ENCODE results near the gene NUMBL. TPM values are rescaled to one million over a fixed set of nuclear protein-coding genes. Genes with fewer than 3 reads are reported as not detected.

Gene NUMBL
- total RNA-seq, 1 experiment from 2014 or later: 41.7 TPM

DNA sequence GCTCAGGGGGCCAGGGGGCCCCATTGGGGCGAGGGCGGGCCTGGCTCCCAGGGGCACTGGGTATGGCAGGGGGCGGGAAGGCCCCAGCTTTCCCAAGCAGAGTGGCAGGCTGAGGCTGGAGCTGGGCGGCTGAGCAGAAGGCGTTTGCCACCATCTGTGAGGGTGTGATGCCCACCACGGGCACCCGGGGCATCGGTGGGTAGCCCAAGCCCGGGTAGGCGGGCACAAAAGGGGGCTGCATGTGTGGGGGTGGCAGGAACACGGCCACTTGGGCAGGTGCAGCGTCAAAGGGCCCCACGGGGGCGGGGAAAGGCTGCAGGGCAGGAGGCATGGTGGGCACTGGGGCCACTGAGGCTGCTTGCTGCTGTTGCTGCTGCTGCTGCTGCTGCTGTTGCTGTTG lies 22.8 kb downstream of the NUMBL start:
- peaks cover 0 to 12% of the 10 kb centered on the region in 2 experiments; a peak in 1 of 4 replicates for H3K9me3 ChIP-seq (ENCODE audit: control insufficient read depth in 1 of 2, insufficient read depth in 1 of 2, low read depth in 1 of 2, low read length in 2 of 2)
- ChIA-PET POLR2A (no interaction called here), RAD21 (ENCODE audit: low non-redundant PET in 1 of 2, low total read pairs in 2 of 2, uncharacterized antibody in 2 of 2, unreplicated experiment in 2 of 2) (no interaction called here), CTCF (no interaction called here)
- H3K4me3 ChIP-seq (replicated peaks in 1 of 2; ENCODE audit: low read depth in 1 of 2, low read length in 2 of 2): no peak overlapping the region
- peaks cover 29 to 51% of the 10 kb centered on the region in 2 experiments; a peak in 3 of 4 replicates for H3K36me3 ChIP-seq (ENCODE audit: control insufficient read depth in 1 of 2, insufficient read depth in 2 of 2, low read length in 2 of 2)
- intact Hi-C loops (cut with micrococcal nuclease): loop anchor here (10.0 kb wide), 1 partner anchor 907 kb away; the partner anchor contains the start of gene CEACAM21
- no TSS peak for BruUV-seq (replicated peaks)
- no peaks in the 10 kb centered on the region for H4K20me1 ChIP-seq (ENCODE audit: insufficient read depth)
- ATAC-seq (no peak), DNase-seq (ENCODE audit: low read depth, low spot score) (no peak)
- TF ChIP-seq CEBPB (IDR thresholded peaks at IDR 0.05; ENCODE audit: low read depth) (no peak), EZH2 (IDR thresholded peaks at IDR 0.05) (no peak), TCF7L2 (IDR thresholded peaks at IDR 0.05; ENCODE audit: borderline replicate concordance, extremely low read depth, insufficient read depth, insufficient read length) (no peak), ELF1 (IDR thresholded peaks at IDR 0.05; ENCODE audit: borderline replicate concordance, low read depth) (no peak), FOSL1 (IDR thresholded peaks at IDR 0.05; ENCODE audit: low read depth) (no peak), REST (IDR thresholded peaks at IDR 0.05; ENCODE audit: low read depth) (no peak), EGR1 (IDR thresholded peaks at IDR 0.05; ENCODE audit: low read depth) (no peak)
- H3K4me2 ChIP-seq (ENCODE audit: low read length): no peak overlapping the region
- H3K9ac ChIP-seq (ENCODE audit: low read length): no peak overlapping the region
- H3K79me2 ChIP-seq (ENCODE audit: insufficient read depth, low read length): no peaks in the 10 kb centered on the region
- no peak overlapping the region for H2AFZ ChIP-seq (ENCODE audit: low read depth, low read length, poor library complexity, severe bottlenecking)
- no peaks in the 10 kb centered on the region for H3K9me2 ChIP-seq (ENCODE audit: insufficient read depth)
- peaks cover 28 to 47% of the 10 kb centered on the region in 2 experiments for H3K4me1 ChIP-seq (ENCODE audit: control insufficient read depth in 1 of 2, insufficient read depth in 2 of 2, low read length in 2 of 2)
- H3K27ac ChIP-seq (ENCODE audit: low read depth, low read length): no peak overlapping the region
- H3K27me3 ChIP-seq (ENCODE audit: insufficient read depth, low read length): no peaks in the 10 kb centered on the region

Measured in HCT116 (cell line).